Cardiac fibroblast (primary cell): Measurements from ENCODE around the gene TAGAP.
"Not testable (repeated sequence)": the region's sequence is repeated elsewhere in the genome, so short reads cannot be mapped to it uniquely, and the experiment has no call there.

Source experiments
- DNase-seq, 2 donors: peaks; one replicate each; pipeline versions ENCODE4 v3.0.0 to v3.0.0-alpha.2; 2010; ENCODE audit warnings: low read depth in 2 of 2
- H3K4me3 ChIP-seq, 2 donors: replicated peaks in 1 of 2; 1 replicate in 1 of 2; 2 replicates in 1 of 2; pipeline ENCODE4 v1.5.1; 2011; ENCODE audit warnings: low read depth in 2 of 2, low read length in 2 of 2, mild to moderate bottlenecking in 2 of 2, moderate library complexity in 1 of 2
- TF ChIP-seq, protein P1 (sequence below): IDR thresholded peaks from one replicate; pipeline ENCODE4 v1.5.1; 2011; ENCODE audit warnings: low read depth, mild to moderate bottlenecking, low read length, inconsistent platforms

TAGAP gene

DNA sequence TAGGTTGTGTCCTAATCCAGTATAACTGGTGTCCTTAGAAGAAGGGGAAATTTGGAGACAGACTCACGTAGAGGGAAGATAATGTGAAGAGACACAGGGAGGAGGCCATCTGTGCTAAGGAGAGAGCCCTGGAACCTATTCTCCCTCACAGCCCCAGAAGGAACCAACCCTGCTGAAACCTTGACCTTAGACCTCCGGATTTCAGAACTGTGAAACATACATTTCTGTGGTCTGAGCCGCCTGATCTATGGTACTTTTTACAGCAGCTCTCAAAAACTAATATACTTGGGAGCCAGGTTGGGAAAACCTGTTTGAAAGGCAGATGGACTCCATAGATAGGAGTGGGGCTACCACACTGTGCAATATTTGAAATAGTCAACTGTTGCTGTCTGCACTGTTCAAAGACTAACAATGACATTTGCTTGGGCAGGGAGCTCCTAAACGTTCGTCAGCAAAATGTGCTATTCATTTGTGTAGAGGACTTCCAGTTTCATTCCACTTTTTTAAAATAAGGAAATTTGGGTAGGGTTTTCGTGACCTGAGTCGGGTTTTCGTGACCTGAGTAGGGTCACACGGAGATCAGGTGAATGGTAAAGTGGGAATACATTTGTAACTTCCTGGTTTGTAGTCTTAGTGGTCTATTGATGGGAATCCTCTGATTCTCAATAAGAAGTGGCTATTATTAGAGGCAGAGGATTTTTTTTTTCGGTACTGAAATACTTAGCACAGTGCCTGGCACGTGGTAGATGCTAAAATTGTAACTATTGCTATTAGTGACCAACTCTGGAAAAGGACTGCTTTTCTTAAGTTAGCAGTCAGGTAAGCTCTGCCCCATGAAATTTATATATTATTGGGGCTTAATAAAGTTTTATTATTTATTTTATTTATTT is 11.4 kb downstream of the TAGAP start:
- DNase-seq: no peak
- TF ChIP-seq, protein P1, sequence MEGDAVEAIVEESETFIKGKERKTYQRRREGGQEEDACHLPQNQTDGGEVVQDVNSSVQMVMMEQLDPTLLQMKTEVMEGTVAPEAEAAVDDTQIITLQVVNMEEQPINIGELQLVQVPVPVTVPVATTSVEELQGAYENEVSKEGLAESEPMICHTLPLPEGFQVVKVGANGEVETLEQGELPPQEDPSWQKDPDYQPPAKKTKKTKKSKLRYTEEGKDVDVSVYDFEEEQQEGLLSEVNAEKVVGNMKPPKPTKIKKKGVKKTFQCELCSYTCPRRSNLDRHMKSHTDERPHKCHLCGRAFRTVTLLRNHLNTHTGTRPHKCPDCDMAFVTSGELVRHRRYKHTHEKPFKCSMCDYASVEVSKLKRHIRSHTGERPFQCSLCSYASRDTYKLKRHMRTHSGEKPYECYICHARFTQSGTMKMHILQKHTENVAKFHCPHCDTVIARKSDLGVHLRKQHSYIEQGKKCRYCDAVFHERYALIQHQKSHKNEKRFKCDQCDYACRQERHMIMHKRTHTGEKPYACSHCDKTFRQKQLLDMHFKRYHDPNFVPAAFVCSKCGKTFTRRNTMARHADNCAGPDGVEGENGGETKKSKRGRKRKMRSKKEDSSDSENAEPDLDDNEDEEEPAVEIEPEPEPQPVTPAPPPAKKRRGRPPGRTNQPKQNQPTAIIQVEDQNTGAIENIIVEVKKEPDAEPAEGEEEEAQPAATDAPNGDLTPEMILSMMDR: no peak
- no peak overlapping the region for H3K4me3 ChIP-seq

DNA sequence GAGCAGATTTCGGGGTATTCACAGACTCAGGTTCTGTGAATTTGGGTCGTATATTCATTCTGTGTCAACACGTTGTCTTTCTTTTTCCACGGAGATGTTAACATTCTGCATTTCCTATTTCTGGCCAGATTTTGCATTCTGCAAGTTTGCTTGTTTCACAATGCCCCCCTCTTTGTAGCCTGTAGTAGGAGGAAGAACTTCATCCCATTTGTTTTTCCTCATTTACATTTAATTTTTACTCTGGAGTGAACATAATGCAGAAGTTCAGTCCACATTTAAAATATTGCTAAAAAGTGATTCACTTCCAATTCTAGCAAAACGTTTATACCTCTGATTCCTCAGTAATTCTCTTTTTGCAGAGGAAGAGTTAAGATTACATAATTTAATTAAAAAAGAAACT is 12.9 kb downstream of the TAGAP start:
- no peak overlapping the region for H3K4me3 ChIP-seq
- DNase-seq: no peak
- TF ChIP-seq, protein P1: no peak

DNA sequence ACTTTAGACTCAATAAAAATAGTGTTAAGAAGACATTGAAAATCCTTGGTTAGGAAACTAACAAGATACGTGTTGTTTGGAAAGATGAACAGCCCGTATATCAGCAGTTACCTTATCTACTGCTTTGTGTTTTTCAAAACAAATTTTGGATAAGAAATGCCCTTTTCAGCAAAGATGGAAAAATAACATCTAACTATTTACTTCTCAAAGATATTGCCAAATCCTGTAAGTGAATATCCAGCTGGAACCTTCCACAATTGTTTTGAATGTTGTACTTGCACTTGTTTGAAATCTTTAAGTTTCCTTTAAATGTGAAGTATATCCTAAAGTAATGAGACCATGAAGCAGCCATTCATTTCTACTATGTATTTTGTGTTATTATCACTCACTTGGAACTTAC is 14.6 kb downstream of the TAGAP start:
- no peak for DNase-seq
- TF ChIP-seq, protein P1: no peak
- no peak overlapping the region for H3K4me3 ChIP-seq

DNA sequence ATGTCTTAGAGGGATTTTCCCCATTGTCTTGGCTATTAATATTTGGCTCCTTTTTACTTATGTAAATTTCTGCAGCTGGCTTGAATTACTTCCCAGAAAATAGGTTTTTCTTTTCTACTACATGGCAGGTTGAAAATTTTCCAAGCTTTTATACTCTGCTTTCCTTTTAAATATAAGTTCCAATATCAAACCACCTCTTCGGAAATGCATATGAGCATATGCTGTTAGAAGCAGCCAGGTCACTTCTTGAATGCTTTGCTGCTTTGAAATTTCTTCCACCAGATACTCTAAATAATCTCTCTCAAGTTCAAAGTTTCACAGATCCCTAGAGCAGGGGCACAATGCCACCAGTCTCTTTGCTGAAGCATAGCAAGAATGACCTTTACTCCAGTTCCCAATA is 19.6 kb downstream of the TAGAP start:
- not testable (repeated sequence) for H3K4me3 ChIP-seq, DNase-seq

DNA sequence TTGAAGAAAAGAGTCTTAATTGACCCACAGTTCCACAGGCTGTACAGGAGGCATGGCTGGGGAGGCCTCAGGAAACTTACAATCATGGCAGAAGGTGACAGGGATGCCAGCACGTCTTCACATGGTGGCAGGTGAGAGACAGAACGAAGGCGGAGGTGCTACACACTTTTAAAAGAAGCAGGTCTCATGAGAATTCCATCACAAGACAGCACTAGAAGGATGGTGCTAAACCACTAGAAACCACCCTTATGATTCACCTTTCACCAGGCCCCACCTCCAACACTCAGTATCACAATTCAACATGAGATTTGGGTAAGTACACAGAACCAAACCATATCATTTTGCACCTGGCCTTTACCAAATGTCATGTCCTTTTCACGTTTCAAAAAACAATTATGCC is 20.9 kb downstream of the TAGAP start:
- H3K4me3 ChIP-seq: no peak overlapping the region
- TF ChIP-seq, protein P1: no peak
- DNase-seq: no peak

DNA sequence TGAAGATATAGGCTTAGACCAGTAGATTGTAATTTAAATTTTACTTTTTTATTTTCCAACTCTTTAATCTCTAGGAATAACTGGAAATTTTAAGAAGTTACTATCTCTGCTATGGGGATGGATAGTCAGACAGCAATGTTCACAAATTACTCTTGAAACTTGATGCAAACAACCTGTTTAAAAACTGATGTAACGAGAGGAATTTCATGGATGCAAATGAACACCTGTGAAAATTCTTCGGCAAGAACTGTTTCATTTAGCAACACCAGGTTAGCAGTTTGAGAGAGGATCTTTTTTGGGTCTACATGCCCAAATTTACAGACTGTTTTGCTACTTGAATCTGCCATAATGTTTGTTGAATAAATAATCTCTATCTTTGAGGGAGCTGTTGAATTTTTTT is 24.8 kb downstream of the TAGAP start:
- TF ChIP-seq, protein P1: no peak
- no peak overlapping the region for H3K4me3 ChIP-seq
- DNase-seq: no peak

DNA sequence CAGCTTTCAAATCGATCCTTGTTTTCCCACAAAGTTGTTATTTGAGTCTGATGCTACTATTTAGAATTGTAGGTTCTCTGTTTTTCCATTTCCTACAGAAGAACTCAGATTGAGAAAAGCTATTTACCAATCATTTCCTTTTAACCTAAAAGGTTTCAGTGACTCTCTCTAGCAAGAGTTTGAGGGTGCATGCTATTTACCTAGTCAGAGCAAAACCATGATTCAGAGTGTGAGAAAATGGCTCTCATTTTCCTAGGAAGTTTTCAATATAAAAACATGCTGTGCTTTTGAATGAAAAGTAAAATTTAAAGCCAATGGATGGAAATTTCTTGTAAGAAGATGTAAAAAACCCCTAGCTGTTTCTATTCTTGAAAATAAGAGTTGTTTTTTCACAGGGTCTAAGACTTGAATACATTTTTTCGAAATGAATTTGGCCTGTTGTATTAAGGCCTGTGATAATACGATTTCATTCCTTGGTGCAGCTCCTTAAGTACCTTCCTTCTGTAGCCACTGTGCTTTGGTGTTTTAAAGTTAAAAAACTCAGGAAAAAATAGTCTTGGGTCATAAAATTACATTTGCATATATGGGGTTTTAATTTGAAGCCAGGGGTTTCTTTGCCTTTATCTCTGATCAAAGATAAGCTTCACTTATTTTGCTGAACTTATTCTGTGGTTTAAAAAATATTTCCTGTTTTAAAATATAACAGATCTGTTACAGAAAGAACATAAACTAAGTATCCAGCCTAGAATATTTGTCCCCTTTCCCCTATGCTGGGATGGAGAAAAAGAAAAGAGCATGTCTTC is 26.8 kb downstream of the TAGAP start:
- no peak for DNase-seq
- TF ChIP-seq, protein P1: no peak
- H3K4me3 ChIP-seq: no peak overlapping the region
